K562 (cell line): ENCODE results near the gene NRG2. TPM values are rescaled to one million over a fixed set of nuclear protein-coding genes. Genes with fewer than 3 reads are reported as not detected.

Experiments
- ATAC-seq: fragments of 200-7000 bp; cut with Tn5 transposase; 3 replicates; pipeline ENCODE4 v1.9.1; 2020; ENCODE audit warnings: moderate library complexity
- BruUV-seq: library from RNA; stranded (reverse); fragments of 400-500 nt; replicated peaks from 2 replicates; lab custom pipeline; 2021; lab: Mats Ljungman, UMichigan
- CTCF ChIA-PET: fragments of 300-600 bp; formaldehyde crosslinking; extraction: SDS; loops from one replicate; lab custom pipeline; 2021; ENCODE audit warnings: low intra/inter-chr PET ratio; lab: Yijun Ruan, JAX
- POLR2A ChIA-PET: fragments of 300-600, 350-650 bp; sonication (Branson Sonifier 250); formaldehyde crosslinking; extraction: SDS; loops from one replicate; lab custom pipeline; 2021; ENCODE audit warnings: antibody characterized with exemption, inconsistent platforms; lab: Yijun Ruan, JAX
- DNase-seq, 4 experiments: peaks; one replicate each; pipeline versions ENCODE4 v3.0.0 to v3.0.0-alpha.2; 2011 to 2018; ENCODE audit warnings: low spot score in 3 of 4, mixed read lengths in 3 of 4; ENCODE audit errors: extremely low read depth in 1 of 4
- FAIRE-seq: peaks from 2 replicates; lab custom pipeline; 2011; peaks lifted over from hg19 to GRCh38; lab: Jason Lieb, UNC
- H2AFZ ChIP-seq: 2 replicates; pipeline ENCODE4 v1.6.0; 2011; ENCODE audit warnings: low read depth, low read length, control low read depth, inconsistent platforms
- H3K27ac ChIP-seq: fragments of 200-600 bp; 3 replicates; pipeline ENCODE4 v1.8.0; 2011; ENCODE audit warnings: low read depth, mild to moderate bottlenecking, control low read depth, inconsistent platforms, low read length, moderate library complexity, mixed read lengths; ENCODE audit errors: extremely low read depth
- H3K27me3 ChIP-seq, 2 experiments: fragments of 300-600 bp in 1 of 2; 2 replicates in 1 of 2; 3 replicates in 1 of 2; pipeline versions ENCODE4 v1.6.0 to v1.8.0; 2011; ENCODE audit warnings: inconsistent platforms in 2 of 2, low read length in 2 of 2, mild to moderate bottlenecking in 1 of 2, mixed read lengths in 1 of 2, moderate library complexity in 1 of 2; ENCODE audit not compliant: control insufficient read depth in 2 of 2, insufficient read depth in 2 of 2
- H3K36me3 ChIP-seq: fragments of 300-600 bp; 3 replicates; pipeline ENCODE4 v1.8.0; 2011; ENCODE audit warnings: mild to moderate bottlenecking, low read length, inconsistent platforms; ENCODE audit not compliant: control insufficient read depth, insufficient read depth
- H3K4me1 ChIP-seq, 2 experiments: fragments of 200-600 bp in 1 of 2; replicated peaks in 1 of 2; 2 replicates in 1 of 2; 3 replicates in 1 of 2; pipeline versions ENCODE4 v1.5.1 to v1.8.0; 2011; ENCODE audit warnings: inconsistent platforms in 2 of 2, low read length in 2 of 2, mild to moderate bottlenecking in 1 of 2, mixed read lengths in 1 of 2, moderate library complexity in 1 of 2; ENCODE audit not compliant: control insufficient read depth in 2 of 2, insufficient read depth in 2 of 2
- H3K4me2 ChIP-seq: 2 replicates; pipeline ENCODE4 v1.6.1; 2011; ENCODE audit warnings: low read length, control low read depth, inconsistent platforms, mixed read lengths; ENCODE audit not compliant: insufficient read depth
- H3K4me3 ChIP-seq: fragments of 200-600 bp; sonication (generic), shearing (Covaris generic); 2 replicates; pipeline ENCODE4 v1.5.1; 2016; ENCODE audit warnings: control low read depth, inconsistent platforms
- H3K79me2 ChIP-seq: fragments of 200-600 bp; 3 replicates; pipeline ENCODE4 v1.8.0; 2011; ENCODE audit warnings: low read length, inconsistent platforms; ENCODE audit not compliant: control insufficient read depth, insufficient read depth
- H3K9ac ChIP-seq, 2 experiments: 2 replicates each; pipeline versions ENCODE4 v1.6.0 to v1.6.1; 2011; ENCODE audit warnings: low read depth in 2 of 2, low read length in 2 of 2, control low read depth in 1 of 2, inconsistent platforms in 1 of 2, mild to moderate bottlenecking in 1 of 2, mixed read lengths in 1 of 2; ENCODE audit not compliant: insufficient read depth in 1 of 2
- H3K9me1 ChIP-seq: one replicate; pipeline ENCODE4 v1.6.0; 2011; ENCODE audit warnings: inconsistent platforms, mild to moderate bottlenecking, low read length, moderate library complexity; ENCODE audit not compliant: control insufficient read depth, insufficient read depth
- H3K9me3 ChIP-seq: replicated peaks from 2 replicates; pipeline ENCODE4 v1.5.1; 2011; ENCODE audit warnings: low read depth, low read length, inconsistent platforms; ENCODE audit not compliant: control insufficient read depth, insufficient read depth
- H4K20me1 ChIP-seq: replicated peaks from 2 replicates; pipeline ENCODE4 v1.6.1; 2011; ENCODE audit warnings: low read length, inconsistent platforms, mixed read lengths; ENCODE audit not compliant: control insufficient read depth, insufficient read depth
- DMBX1 ChIP-seq: fragments of 250-450 bp; sonication (Bioruptor Pico); IDR thresholded peaks from 2 replicates; pipeline ENCODE4 v1.8.0; 2022; ENCODE audit warnings: inconsistent platforms, mild to moderate bottlenecking, moderate library complexity, borderline replicate concordance
- FOXP1 ChIP-seq: sonication (generic); formaldehyde crosslinking; IDR thresholded peaks from 2 replicates; pipeline ENCODE4 v1.8.0; 2022; ENCODE audit warnings: mild to moderate bottlenecking, missing genetic modification reagents
- PHB ChIP-seq: fragments of 250-450 bp; sonication (Bioruptor Pico); IDR thresholded peaks from 2 replicates; pipeline ENCODE4 v1.5.0; 2021
- SIRT6 ChIP-seq: IDR thresholded peaks from one replicate; pipeline ENCODE4 v1.6.1; 2012; ENCODE audit warnings: low read depth, mild to moderate bottlenecking, control low read depth, inconsistent platforms, low read length, moderate library complexity
- SRSF1 ChIP-seq: fragments of 200-400 bp; formaldehyde crosslinking; IDR thresholded peaks from 2 replicates; pipeline ENCODE4 v1.6.1; 2017; ENCODE audit warnings: mild to moderate bottlenecking, low read depth, low read length, moderate library complexity
- TGIF2 ChIP-seq: sonication (generic); formaldehyde crosslinking; IDR thresholded peaks from 2 replicates; pipeline ENCODE4 v1.8.1; 2022; ENCODE audit warnings: mild to moderate bottlenecking, missing genetic modification reagents, moderate library complexity
- ZNF184 ChIP-seq: sonication (generic); formaldehyde crosslinking; IDR thresholded peaks from 2 replicates; pipeline ENCODE4 v1.5.0; 2020; ENCODE audit warnings: missing genetic modification reagents
- ZNF780A ChIP-seq: fragments of 250-450 bp; sonication (Bioruptor Pico); IDR thresholded peaks from 2 replicates; pipeline ENCODE4 v1.5.0; 2021; ENCODE audit warnings: mild to moderate bottlenecking
- WGBS: fragments of 100-300 bp; shearing (Covaris generic); methylation state at CpG from one replicate; pipeline ENCODE4 v1.1.6; 2016; ENCODE audit warnings: low coverage, mixed read lengths; ENCODE audit not compliant: insufficient coverage; ENCODE audit errors: missing lambda C conversion rate; 5-methylcytosine and 5-hydroxymethylcytosine counted together
- in situ Hi-C: fragments of 300-500 bp; cut with MboI; formaldehyde crosslinking; loops from 4 replicates; pipeline ENCODE4 v1.15.0; 2018; ENCODE audit warnings: inconsistent platforms, mixed read lengths
- intact Hi-C: fragments of 100-400 bp; cut with micrococcal nuclease; formaldehyde crosslinking; loops from 2 replicates; pipeline ENCODE4 v1.14.2; 2022
- polyA plus RNA-seq, 8 experiments: library from polyadenylated mRNA; depleted of rRNA in 4 of 8; stranded (reverse) in 5 of 8; unstranded in 3 of 8; fragments of >200 nt; fragmentation: Nextera tagmentation in 2 of 8; fragmentation: Illumina TruSeq in 1 of 8; extraction: Ambion mirVana in 2 of 8; extraction: Trizol in 1 of 8; gene quantifications; 2 replicates each; pipeline versions ENCODE4 v1.2.1 to v1.2.3, GENCODE V29; 2011 to 2014; ENCODE audit warnings: inconsistent platforms in 1 of 8, missing spikeins in 1 of 8
- total RNA-seq, 7 experiments: library from RNA; depleted of rRNA in 6 of 7; stranded (reverse); fragments of >200 nt in 6 of 7; fragmentation: Illumina TruSeq in 2 of 7; extraction: Trizol in 2 of 7; gene quantifications; 2 replicates each; pipeline versions ENCODE4 v1.2.1 to v1.2.3, GENCODE V29; 2011 to 2021; ENCODE audit warnings: low replicate concordance in 1 of 7
- TF ChIP-seq, protein P1 (sequence below): sonication (generic); formaldehyde crosslinking; IDR thresholded peaks from 2 replicates; pipeline ENCODE4 v1.9.0; 2022; ENCODE audit warnings: mild to moderate bottlenecking, missing genetic modification reagents
- TF ChIP-seq, protein P2 (sequence below): fragments of 250-450 bp; sonication (Bioruptor Pico); IDR thresholded peaks from 2 replicates; pipeline ENCODE4 v1.5.0; 2021

NRG2 gene
- total and polyA plus RNA-seq, 9 of the 15 experiments (the other 6 are each of a cell fraction or from before 2014, with no cell fraction given), result not detected

DNA sequence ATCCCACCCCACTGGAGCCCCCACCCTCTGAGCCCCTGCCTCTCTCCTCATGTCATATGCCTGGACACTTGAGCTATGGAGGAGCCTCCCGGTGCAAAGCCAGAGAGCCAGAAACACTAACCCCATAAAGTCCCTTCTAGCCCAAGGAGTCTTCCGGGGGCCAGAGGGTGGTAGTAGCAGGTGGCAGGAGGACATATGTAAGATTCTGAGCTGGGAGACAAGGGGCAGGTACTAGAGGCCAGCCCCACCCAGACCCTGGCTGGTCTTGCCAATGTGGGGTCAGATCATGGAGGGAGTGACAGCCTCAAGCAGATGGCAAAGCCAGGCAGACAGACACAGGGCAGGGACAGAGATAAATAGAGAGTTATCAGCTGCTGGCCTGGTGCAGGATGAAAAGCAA lies 184.1 kb downstream of the NRG2 start:
- Histone ChIP-seq H3K27me3 (peaks cover 0 to 54% of the 10 kb centered on the region in 2 experiments; a peak in 3 of 5 replicates), H2AFZ (no peak overlapping the region), H3K4me2 (no peak overlapping the region), H3K4me3 (no peak overlapping the region), H4K20me1 (peaks cover 2% of the 10 kb centered on the region; the same call in 1 of the 2 replicates), H3K9ac (no peak overlapping the region), H3K9me1 (no peaks in the 10 kb centered on the region), H3K27ac (no peak overlapping the region), H3K4me1 (no peaks in the 10 kb centered on the region), H3K9me3 (no peaks in the 10 kb centered on the region), H3K36me3 (no peaks in the 10 kb centered on the region), H3K79me2 (no peaks in the 10 kb centered on the region)
- ChIA-PET POLR2A (no interaction called here), CTCF (interaction anchor here (0.6 kb wide), 1 partner anchor 17 kb away, joined by 3 read pairs; no protein-coding TSS in a partner anchor)
- TF ChIP-seq SRSF1 (no peak), SIRT6 (no peak), TGIF2 (CRISPR knock-in tag) (no peak), DMBX1 (no peak), ZNF184 (CRISPR knock-in tag) (no peak), PHB (CRISPR knock-in tag) (no peak), ZNF780A (CRISPR knock-in tag) (no peak), FOXP1 (CRISPR knock-in tag) (no peak)
- TF ChIP-seq, protein P1, sequence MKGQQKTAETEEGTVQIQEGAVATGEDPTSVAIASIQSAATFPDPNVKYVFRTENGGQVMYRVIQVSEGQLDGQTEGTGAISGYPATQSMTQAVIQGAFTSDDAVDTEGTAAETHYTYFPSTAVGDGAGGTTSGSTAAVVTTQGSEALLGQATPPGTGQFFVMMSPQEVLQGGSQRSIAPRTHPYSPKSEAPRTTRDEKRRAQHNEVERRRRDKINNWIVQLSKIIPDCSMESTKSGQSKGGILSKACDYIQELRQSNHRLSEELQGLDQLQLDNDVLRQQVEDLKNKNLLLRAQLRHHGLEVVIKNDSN (CRISPR knock-in tag), result no peak
- TF ChIP-seq, protein P2, sequence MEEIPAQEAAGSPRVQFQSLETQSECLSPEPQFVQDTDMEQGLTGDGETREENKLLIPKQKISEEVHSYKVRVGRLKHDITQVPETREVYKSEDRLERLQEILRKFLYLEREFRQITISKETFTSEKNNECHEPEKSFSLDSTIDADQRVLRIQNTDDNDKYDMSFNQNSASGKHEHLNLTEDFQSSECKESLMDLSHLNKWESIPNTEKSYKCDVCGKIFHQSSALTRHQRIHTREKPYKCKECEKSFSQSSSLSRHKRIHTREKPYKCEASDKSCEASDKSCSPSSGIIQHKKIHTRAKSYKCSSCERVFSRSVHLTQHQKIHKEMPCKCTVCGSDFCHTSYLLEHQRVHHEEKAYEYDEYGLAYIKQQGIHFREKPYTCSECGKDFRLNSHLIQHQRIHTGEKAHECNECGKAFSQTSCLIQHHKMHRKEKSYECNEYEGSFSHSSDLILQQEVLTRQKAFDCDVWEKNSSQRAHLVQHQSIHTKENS (CRISPR knock-in tag), result no peak
- ATAC-seq (no peak), DNase-seq (no peak), FAIRE-seq (no peak)
- intact Hi-C loops, result no loop called here
- 0% methylated on average over 2 of the region's 2 CpGs for WGBS
- in situ Hi-C loops, result loop anchor here (10.0 kb wide), 1 partner anchor 224 kb away; no protein-coding TSS in a partner anchor
- BruUV-seq, result no TSS peak
